Endothelial cell of umbilical vein (primary cell): Measurements from ENCODE around the gene FAM50A.

Experiments
- EZH2 ChIP-seq: IDR thresholded peaks from 2 replicates; pipeline ENCODE4 v1.6.1; 2012; ENCODE audit warnings: borderline replicate concordance, low read depth, mild to moderate bottlenecking, moderate library complexity, low read length, inconsistent platforms; ENCODE audit not compliant: severe bottlenecking
- FOS ChIP-seq: IDR thresholded peaks from 2 replicates; pipeline ENCODE4 v1.6.1; 2011; ENCODE audit warnings: mild to moderate bottlenecking, low read length, moderate library complexity, borderline replicate concordance; ENCODE audit not compliant: insufficient read depth
- MYC ChIP-seq: IDR thresholded peaks from one replicate; pipeline ENCODE4 v1.6.1; 2011; ENCODE audit warnings: mild to moderate bottlenecking, low read depth, low read length
- POLR2A ChIP-seq: IDR thresholded peaks from 2 replicates; pipeline ENCODE4 v1.6.1; 2012; ENCODE audit warnings: low read depth, mild to moderate bottlenecking, control low read depth, low read length
- POLR2AphosphoS5 ChIP-seq: IDR thresholded peaks from 2 replicates; pipeline ENCODE4 v1.6.1; 2012; ENCODE audit warnings: low read depth, mild to moderate bottlenecking, control low read depth, low read length, moderate library complexity; ENCODE audit not compliant: insufficient read depth
- TF ChIP-seq, protein P1 (sequence below), 2 donors: IDR thresholded peaks; 1 replicate in 1 of 2; 2 replicates in 1 of 2; pipeline ENCODE4 v1.5.1; 2011; ENCODE audit warnings: low read length in 2 of 2, mild to moderate bottlenecking in 2 of 2, moderate library complexity in 2 of 2, control low read depth in 1 of 2, inconsistent platforms in 1 of 2, low read depth in 1 of 2; ENCODE audit not compliant: insufficient read depth in 1 of 2; ENCODE audit errors: extremely low read depth in 1 of 2
- TF ChIP-seq, protein P2 (sequence below): IDR thresholded peaks from 2 replicates; pipeline ENCODE4 v1.6.1; 2011; ENCODE audit not compliant: insufficient read depth, insufficient read length

DNA sequence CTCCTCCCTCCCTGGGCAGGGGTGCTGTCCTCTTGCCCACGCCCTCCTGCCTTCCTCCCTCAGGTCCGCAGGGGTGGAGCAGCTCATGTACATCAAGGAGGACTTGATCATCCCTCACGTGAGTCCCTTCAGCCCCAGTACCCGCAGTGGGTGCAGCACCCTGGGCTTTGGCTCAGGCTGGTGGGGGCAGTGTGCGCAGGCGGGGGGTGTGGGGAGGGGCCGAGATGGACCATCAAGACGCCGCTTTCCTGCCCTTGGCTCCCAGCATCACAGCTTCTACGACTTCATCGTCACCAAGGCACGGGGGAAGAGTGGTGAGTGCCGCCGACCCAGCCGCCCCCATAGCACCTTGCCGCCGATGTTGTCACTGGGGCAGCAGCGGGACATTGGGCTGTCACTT is 5.7 kb downstream of the FAM50A start:
- TF ChIP-seq POLR2A (no peak), MYC (no peak), POLR2AphosphoS5 (no peak), FOS (no peak), EZH2 (no peak)
- TF ChIP-seq, protein P1, sequence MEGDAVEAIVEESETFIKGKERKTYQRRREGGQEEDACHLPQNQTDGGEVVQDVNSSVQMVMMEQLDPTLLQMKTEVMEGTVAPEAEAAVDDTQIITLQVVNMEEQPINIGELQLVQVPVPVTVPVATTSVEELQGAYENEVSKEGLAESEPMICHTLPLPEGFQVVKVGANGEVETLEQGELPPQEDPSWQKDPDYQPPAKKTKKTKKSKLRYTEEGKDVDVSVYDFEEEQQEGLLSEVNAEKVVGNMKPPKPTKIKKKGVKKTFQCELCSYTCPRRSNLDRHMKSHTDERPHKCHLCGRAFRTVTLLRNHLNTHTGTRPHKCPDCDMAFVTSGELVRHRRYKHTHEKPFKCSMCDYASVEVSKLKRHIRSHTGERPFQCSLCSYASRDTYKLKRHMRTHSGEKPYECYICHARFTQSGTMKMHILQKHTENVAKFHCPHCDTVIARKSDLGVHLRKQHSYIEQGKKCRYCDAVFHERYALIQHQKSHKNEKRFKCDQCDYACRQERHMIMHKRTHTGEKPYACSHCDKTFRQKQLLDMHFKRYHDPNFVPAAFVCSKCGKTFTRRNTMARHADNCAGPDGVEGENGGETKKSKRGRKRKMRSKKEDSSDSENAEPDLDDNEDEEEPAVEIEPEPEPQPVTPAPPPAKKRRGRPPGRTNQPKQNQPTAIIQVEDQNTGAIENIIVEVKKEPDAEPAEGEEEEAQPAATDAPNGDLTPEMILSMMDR (IDR thresholded peaks at IDR 0.05; ENCODE audit: extremely low read depth in 1 of 2, insufficient read depth in 1 of 2, low read depth in 1 of 2, low read length in 2 of 2), result no peak
- TF ChIP-seq, protein P2, sequence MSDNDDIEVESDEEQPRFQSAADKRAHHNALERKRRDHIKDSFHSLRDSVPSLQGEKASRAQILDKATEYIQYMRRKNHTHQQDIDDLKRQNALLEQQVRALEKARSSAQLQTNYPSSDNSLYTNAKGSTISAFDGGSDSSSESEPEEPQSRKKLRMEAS, result no peak
